HG03565 (cell line): Measurements from ENCODE around the gene KDM1B.
"Not testable (repeated sequence)": the region's sequence is repeated elsewhere in the genome, so short reads cannot be mapped to it uniquely, and the experiment has no call there.

ENCODE experiments used
- ATAC-seq: cut with Tn5 transposase; IDR thresholded peaks from one replicate; pipeline ENCODE4 v1.9.1; 2021; ENCODE audit warnings: mild to moderate bottlenecking, moderate library complexity; ENCODE audit not compliant: unreplicated experiment

KDM1B gene

DNA sequence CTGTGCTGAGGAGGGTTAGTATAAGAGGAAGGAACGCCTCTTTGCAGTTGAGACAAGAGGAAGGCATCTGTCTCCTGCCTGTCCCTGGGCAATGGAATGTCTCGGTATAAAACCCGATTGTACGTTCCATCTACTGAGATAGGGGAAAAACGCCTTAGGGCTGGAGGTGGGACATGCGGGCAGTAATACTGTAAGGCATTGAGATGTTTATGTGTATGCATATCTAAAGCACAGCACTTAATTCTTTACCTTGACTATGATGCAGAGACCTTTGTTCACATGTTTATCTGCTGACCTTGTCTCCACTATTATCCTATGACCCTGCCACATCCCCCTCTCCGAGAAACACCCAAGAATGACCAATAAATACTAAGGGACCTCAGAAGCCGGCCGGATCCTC, 71.9 kb downstream of the KDM1B start:
- not testable (repeated sequence) for ATAC-seq

GRCh38 chr6:18228590-18228989, 73.4 kb downstream of the KDM1B start:
- not testable (repeated sequence) for ATAC-seq

DNA sequence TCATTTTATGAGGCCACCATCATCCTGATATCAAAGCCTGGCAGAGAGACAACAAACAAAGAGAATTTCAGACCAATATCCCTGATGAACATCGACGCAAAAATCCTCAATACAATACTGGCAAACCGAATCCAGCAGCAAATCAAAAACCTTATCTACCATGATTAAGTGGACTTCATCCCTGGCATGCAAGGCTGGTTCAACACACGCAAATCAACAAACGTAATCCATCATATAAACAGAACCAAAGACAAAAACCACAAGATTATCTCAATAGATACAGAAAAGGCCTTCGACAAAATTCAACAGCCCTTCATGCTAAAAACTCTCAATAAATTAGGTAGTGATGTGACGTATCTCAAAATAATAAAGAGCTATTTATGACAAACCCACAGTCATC, 76.6 kb downstream of the KDM1B start:
- not testable (repeated sequence) for ATAC-seq

DNA sequence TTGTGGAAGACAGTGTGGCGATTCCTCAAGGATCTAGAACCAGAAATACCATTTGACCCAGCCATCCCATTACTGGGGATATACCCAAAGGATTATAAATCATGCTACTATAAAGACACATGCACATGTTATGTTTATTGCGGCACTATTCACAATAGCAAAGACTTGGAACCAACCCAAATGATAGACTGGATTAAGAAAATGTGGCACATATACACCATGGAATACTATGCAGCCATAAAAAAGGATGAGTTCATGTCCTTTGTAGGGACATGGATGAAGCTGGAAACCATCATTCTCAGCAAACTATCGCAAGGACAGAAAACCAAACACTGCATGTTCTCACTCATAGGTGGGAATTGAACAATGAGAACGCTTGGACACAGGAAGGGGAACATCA, 78.5 kb downstream of the KDM1B start:
- not testable (repeated sequence) for ATAC-seq

GRCh38 chr6:18234564-18234963, 79.3 kb downstream of the KDM1B start:
- ATAC-seq: no peak

DNA sequence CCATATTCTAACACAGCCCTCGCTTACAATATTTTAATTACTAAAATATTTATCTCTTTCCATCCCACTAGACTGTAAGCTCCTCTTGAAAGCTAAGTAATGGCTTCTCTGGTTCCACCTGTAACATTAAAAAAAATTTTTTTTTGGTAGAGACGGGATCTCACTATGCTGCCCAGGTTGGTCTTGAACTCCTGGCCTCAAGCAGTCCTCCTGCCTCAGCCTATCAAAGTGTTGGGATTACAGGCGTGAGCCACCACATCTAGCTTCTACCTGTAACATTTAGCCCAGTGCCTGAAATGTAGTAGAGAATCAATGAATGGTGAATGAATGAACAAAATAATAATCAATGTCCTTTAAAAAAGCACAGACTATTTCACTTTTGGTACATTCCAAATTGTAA, 80.3 kb downstream of the KDM1B start:
- no peak for ATAC-seq

GRCh38 chr6:18237167-18237566, 81.9 kb downstream of the KDM1B start:
- ATAC-seq: no peak

GRCh38 chr6:18240230-18240629, 85.0 kb downstream of the KDM1B start:
- ATAC-seq: no peak

- ATAC-seq: no peak
Measured at GRCh38 chr6:18241208-18242038, 86.2 kb downstream of the KDM1B start.

GRCh38 chr6:18242062-18242851, 87.0 kb downstream of the KDM1B start:
- ATAC-seq: no peak

DNA sequence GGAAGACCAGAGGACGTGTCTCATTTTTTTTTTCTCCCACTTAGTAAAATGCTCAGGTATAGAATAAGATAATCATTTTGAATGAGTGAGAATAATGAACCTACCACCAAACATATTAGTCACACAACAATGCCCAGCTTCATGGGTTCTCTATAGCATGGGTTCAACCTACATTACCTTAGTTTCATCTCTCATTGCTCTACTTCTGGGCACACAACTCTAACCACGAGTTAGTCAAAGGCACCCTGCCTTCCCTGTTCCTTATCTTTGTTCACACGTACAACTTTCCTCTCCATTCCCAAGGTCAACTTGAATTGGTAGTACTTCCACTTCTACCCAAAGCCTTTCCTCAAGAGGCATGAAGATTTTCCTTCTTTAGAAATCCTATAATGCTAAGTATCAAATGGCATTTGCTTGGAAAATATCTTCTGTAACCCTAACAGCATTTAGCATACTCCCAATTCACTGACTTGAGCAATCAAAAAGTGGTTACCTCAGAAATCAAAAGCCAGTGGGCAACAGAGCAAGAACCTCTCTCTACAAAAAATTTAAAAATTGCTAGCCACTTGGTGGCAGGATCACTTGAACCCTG, 88.2 kb downstream of the KDM1B start:
- ATAC-seq: no peak

GRCh38 chr6:18244251-18244650, 89.0 kb downstream of the KDM1B start:
- no peak for ATAC-seq

GRCh38 chr6:18245079-18245478, 89.9 kb downstream of the KDM1B start:
- ATAC-seq: no peak

GRCh38 chr6:18245642-18246041, 90.4 kb downstream of the KDM1B start:
- ATAC-seq: peak; percentile 41

GRCh38 chr6:18246205-18246604, 91.0 kb downstream of the KDM1B start:
- no peak for ATAC-seq

GRCh38 chr6:18247002-18247401, 91.8 kb downstream of the KDM1B start:
- no peak for ATAC-seq

DNA sequence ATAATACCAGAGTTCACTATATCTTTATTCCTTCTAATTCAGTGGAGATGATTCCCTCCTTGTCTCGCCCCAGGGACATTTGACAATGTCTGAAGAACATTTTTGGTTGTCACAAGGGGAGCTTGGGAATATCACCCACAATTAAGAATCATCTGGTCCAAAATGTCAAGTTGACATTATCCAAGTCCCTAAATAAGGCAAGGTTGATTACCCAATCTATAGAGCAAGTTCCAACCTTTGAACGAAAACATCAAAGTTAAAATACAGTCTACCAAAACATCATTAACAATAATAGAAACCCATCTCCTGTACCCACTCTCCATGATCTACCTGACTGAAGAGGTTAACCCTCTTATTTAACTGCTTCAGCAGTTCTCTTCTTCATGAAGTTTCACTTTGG, 93.5 kb downstream of the KDM1B start:
- no peak for ATAC-seq

- no peak for ATAC-seq
Measured at GRCh38 chr6:18249271-18249670, 94.0 kb downstream of the KDM1B start.

GRCh38 chr6:18253635-18254034, 98.4 kb downstream of the KDM1B start:
- no peak for ATAC-seq

GRCh38 chr6:18254793-18255192, 99.6 kb downstream of the KDM1B start:
- ATAC-seq: no peak

- no peak for ATAC-seq
Measured at GRCh38 chr6:18259675-18260447, 104.6 kb downstream of the KDM1B start.
